ENCODE data around the gene ZNF639.

GRCh38 chr3:179336345-179336929, 13.6 kb downstream of the ZNF639 start:
- no peak for TF ChIP-seq CTCF (conservative IDR thresholded peaks at IDR 0.05; ENCODE audit: low read depth in 2 of 2)
- no peak for TF ChIP-seq EZH2 (IDR thresholded peaks at IDR 0.05; ENCODE audit: low read depth, unreplicated experiment)
- TF ChIP-seq POLR2AphosphoS5 (IDR thresholded peaks at IDR 0.05; ENCODE audit: low read depth) = no peak
- no peak for TF ChIP-seq REST (IDR thresholded peaks at IDR 0.05; ENCODE audit: unreplicated experiment)
- no peak for TF ChIP-seq EZH2phosphoT487 (IDR thresholded peaks at IDR 0.05; ENCODE audit: unreplicated experiment)
- TF ChIP-seq CREB1 (CRISPR knock-in tag; IDR thresholded peaks at IDR 0.05; ENCODE audit: low read depth) = no peak
- TF ChIP-seq NANOG (IDR thresholded peaks at IDR 0.05; ENCODE audit: borderline replicate concordance) = no peak
- TF ChIP-seq ZNF114 (CRISPR knock-in tag; IDR thresholded peaks at IDR 0.05) = no peak
- no peak for TF ChIP-seq ETS1 (IDR thresholded peaks at IDR 0.05)
- no peak for TF ChIP-seq ZNF331 (CRISPR knock-in tag; IDR thresholded peaks at IDR 0.05; ENCODE audit: low read depth)

Measured in GM23338 (cell line).